ENCODE measurements around the gene SDSL. TPM values are rescaled to one million over a fixed set of nuclear protein-coding genes. Genes with fewer than 3 reads are reported as not detected.

Gene SDSL
- total and polyA plus RNA-seq, 2 of the 4 experiments (the other 2 are of a cell fraction): 6.3 to 10.9 TPM

GRCh38 chr12:113457710-113458109 is 35.5 kb downstream of the SDSL start:
- Histone ChIP-seq H3K4me1 (ENCODE audit: control insufficient read depth, insufficient read depth, low read length) (no peaks in the 10 kb centered on the region), H3K27me3 (ENCODE audit: control insufficient read depth, insufficient read depth, low read length) (peaks cover 27% of the 10 kb centered on the region), H3K36me3 (ENCODE audit: control insufficient read depth, insufficient read depth, low read length) (no peaks in the 10 kb centered on the region), H2BK5ac (ENCODE audit: low read depth, low read length, poor library complexity, severe bottlenecking) (no peak overlapping the region), H3K9me3 (ENCODE audit: control insufficient read depth, insufficient read depth, low read length) (no peaks in the 10 kb centered on the region), H4K91ac (ENCODE audit: insufficient read depth, low read depth, low read length) (no peak overlapping the region), H2AK9ac (replicated peaks; ENCODE audit: low read depth, low read length, poor library complexity) (no peak overlapping the region), H3K27ac (ENCODE audit: insufficient read depth, low read length) (no peak overlapping the region), H3K23ac (ENCODE audit: low read depth, low read length) (no peak overlapping the region), H2AK5ac (ENCODE audit: low read depth, low read length) (no peak overlapping the region), H4K5ac (ENCODE audit: low read depth, low read length) (no peak overlapping the region), H4K20me1 (ENCODE audit: insufficient read depth, low read length) (no peaks in the 10 kb centered on the region), H3K4ac (ENCODE audit: low read depth, low read length) (no peak overlapping the region), H3K9ac (ENCODE audit: low read depth, low read length) (no peak overlapping the region), H3K4me3 (ENCODE audit: insufficient read depth, low read depth, low read length) (no peak overlapping the region), H3K4me2 (ENCODE audit: low read depth, low read length) (no peak overlapping the region), H3K14ac (replicated peaks; ENCODE audit: low read depth, low read length) (no peak overlapping the region), H2AFZ (replicated peaks; ENCODE audit: low read length, poor library complexity) (no peak overlapping the region), H2BK15ac (ENCODE audit: low read depth, low read length) (no peak overlapping the region), H4K8ac (ENCODE audit: low read depth in 2 of 2, low read length in 2 of 2) (no peak overlapping the region), H3K9me1 (ENCODE audit: insufficient read depth, low read length) (no peaks in the 10 kb centered on the region), H3K56ac (ENCODE audit: extremely low read depth, insufficient read depth, low read length) (no peak overlapping the region), H2BK120ac (ENCODE audit: low read depth, low read length) (no peak overlapping the region), H3K79me1 (ENCODE audit: low read depth in 1 of 2, low read length in 2 of 2) (no peaks in the 10 kb centered on the region), H2BK20ac (ENCODE audit: low read depth, low read length) (no peak overlapping the region), H3K18ac (ENCODE audit: low read depth, low read length) (no peak overlapping the region)
- TF ChIP-seq NFE2L2 (IDR thresholded peaks at IDR 0.05; ENCODE audit: low read depth, low read length): no peak
- TF ChIP-seq RCOR1 (IDR thresholded peaks at IDR 0.05; ENCODE audit: insufficient replicate concordance, low read length): no peak
- no peak for TF ChIP-seq CHD1 (IDR thresholded peaks at IDR 0.05; ENCODE audit: low read depth, low read length)
- intact Hi-C loops (cut with micrococcal nuclease) (no loop called here), dilution Hi-C loops (cut with HindIII; ENCODE audit: low sequenced_read_pairs, unreplicated experiment) (no loop called here), in situ Hi-C loops (cut with MboI; ENCODE audit: low sequenced_read_pairs) (no loop called here)
- BruUV-seq (replicated peaks): no TSS peak
- DNase-seq: no peak
- POLR2A ChIA-PET (ENCODE audit: unreplicated experiment): no interaction called here
- ATAC-seq (ENCODE audit: low read depth): no peak
- CTCF ChIA-PET: no interaction called here
- WGBS, 2 experiments (ENCODE audit: extremely low coverage in 2 of 2, insufficient read length in 1 of 2): 41% methylated on average over 3 of the region's 4 CpGs; no CpG with 5 or more reads in 1 of the 2 experiments
